GM12801 (cell line): ENCODE results near the gene OR1I1.

Source experiments
- TF ChIP-seq, protein P1 (sequence below): IDR thresholded peaks from one replicate; pipeline ENCODE4 v1.5.1; 2011; ENCODE audit warnings: control low read depth; ENCODE audit not compliant: insufficient read length; ENCODE audit errors: extremely low read depth

The OR1I1 gene

DNA sequence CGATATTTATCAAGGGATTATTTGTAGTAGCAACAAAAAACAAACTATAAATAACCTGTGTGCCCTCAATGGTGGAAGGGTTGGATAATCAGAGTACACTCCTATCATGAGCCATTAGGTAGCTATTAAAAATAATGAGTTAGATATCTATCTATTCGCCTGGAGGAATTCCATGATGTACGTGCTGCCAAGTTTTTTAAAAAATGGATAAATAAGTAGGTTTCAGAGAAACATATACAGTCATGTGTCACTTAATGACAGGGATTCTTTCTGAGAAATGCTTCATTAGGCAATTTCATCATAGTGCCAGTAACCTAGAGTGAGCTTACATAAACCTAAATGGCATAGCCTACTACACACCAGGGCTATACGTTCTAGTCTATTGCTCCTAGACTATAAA, 6.2 kb upstream of the OR1I1 start:
- TF ChIP-seq, protein P1, sequence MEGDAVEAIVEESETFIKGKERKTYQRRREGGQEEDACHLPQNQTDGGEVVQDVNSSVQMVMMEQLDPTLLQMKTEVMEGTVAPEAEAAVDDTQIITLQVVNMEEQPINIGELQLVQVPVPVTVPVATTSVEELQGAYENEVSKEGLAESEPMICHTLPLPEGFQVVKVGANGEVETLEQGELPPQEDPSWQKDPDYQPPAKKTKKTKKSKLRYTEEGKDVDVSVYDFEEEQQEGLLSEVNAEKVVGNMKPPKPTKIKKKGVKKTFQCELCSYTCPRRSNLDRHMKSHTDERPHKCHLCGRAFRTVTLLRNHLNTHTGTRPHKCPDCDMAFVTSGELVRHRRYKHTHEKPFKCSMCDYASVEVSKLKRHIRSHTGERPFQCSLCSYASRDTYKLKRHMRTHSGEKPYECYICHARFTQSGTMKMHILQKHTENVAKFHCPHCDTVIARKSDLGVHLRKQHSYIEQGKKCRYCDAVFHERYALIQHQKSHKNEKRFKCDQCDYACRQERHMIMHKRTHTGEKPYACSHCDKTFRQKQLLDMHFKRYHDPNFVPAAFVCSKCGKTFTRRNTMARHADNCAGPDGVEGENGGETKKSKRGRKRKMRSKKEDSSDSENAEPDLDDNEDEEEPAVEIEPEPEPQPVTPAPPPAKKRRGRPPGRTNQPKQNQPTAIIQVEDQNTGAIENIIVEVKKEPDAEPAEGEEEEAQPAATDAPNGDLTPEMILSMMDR, result no peak

DNA sequence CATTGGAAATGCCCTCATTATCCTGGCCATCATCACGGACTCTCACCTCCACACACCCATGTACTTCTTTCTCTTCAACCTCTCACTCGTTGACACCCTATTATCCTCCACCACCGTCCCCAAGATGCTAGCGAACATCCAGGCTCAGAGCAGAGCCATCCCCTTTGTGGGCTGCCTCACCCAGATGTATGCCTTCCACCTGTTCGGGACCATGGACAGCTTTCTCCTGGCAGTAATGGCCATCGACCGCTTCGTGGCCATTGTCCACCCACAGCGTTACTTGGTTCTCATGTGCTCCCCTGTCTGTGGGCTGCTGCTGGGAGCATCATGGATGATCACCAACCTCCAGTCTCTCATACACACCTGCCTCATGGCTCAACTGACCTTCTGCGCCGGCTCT, 5.2 kb downstream of the OR1I1 start:
- TF ChIP-seq, protein P1, result no peak

DNA sequence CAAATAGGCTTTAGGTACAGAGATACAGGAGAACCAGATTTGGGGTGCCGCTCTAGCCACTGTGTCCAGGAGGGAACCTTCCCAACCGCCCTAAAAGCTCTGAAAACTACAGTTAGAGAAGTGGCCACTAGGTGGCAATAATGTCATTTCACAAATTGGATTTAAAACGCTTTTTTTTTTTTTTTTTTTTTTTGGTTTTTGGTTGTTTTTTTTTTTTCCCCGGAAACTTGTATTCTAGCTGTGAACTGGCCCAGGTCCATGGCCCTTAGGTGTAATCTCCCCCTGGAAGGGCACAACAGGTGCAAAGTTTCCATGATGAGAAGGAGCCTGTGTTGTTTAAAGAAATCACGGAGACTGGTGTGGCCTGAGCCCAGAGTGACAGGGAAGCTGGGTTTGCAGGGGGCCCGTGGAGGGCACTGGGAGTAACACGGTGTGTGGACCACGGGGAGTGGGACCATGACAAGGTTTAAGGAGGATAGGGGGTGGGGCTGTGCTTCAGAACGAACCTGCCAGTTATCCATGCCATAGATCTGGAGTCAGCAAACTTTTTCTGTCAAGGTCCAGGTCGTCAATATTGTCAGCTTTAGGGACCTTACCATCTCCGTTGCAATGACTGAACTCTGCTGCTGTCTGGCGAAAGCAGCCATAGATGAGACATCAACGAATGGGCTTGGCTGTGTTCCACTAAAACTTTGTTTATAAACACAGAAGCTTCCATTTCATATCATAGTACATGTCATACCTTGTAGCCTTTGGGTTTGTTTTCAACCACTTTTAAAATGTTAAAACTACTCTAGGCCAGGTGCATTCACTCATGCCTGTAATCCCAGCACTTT, 10.1 kb downstream of the OR1I1 start:
- TF ChIP-seq, protein P1, result no peak

DNA sequence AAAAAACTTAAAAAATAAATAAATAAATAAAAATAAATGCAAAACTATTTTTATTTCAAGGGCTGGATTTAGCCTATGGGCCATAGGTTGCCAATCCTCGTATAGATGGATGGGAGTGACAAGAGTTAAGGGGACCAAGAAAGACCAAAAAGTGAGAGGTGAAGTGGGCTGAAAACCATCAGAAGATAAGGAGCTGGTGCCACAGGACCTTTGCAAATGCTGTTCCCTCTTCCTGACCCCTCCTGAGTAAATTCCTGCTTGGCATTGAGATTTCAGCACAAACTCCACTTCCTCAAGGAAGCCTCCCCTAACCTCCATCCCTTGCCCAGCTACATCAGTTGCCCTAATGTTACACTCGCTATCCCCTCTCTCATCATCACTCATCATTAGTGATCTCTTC, 11.0 kb downstream of the OR1I1 start:
- TF ChIP-seq, protein P1, result no peak

DNA sequence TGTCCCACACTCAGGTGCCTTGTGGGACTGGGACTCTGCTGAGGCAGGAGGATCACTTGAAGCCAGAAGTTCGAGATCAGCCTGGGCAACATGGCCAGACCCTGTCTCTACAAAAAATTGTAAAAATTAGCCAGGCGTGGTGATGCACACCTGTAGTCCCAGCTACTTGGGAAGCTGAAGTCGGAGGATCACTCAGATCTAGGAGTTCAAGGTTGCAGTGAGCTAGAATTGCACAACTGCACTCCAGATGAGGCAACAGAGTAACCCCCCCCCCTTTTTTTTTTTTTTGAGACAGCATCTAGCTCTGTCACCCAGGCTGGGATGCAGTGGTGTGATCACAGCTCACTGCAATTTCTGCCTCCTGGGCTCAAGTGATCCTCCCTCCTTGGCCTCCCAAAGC, 14.2 kb downstream of the OR1I1 start:
- TF ChIP-seq, protein P1, result no peak

DNA sequence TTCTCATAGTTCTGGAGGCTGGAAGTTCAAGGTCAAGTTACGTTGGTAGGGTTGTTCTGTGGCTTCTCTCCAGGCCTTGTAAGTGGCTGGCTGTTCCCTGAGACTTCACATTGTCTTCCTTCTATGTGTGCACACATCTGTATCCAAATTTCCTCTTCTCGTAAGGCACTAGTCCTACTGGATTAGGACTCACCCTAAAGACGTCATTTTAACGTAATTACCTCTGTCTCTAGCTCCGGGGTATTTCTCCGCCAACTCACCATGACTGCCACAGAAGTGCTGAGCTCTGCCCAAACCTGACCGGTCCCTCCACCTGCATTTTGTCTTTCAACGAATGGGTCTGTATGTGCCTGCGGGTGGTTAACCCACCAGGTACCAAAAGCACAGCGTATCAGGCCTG, 16.4 kb downstream of the OR1I1 start:
- TF ChIP-seq, protein P1, result no peak

DNA sequence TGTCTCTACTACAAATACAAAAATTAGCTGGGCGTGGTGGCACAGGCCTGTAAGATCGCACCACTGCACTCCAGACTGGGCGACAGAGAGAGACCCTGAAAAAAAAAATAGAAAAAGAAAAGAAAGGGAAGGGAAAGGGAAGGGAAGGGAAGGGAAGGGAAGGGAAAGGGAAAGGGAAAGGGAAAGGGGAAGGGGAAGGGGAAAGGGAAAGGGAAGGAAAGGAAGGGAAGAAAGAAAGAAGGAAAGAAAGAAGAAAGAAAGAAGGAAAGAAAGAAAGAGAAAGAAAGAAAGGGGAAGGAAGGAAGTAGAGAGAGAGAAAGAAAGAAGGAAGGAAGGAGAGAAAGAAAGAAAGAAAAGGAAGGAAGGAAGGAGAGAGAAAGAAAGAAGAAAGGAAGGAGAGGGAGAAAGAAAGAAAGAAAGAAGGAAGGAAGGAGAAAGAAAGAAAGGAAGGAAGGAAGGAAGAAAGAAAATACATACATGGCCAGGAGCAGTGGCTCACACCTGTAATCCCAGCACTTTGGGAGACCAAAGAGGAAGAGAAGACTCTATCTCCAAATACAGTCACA, 17.1 kb downstream of the OR1I1 start:
- TF ChIP-seq, protein P1, result no peak
